Left lung (tissue), 14 donors: ENCODE measurements around the gene ARL13A. TPM values are rescaled to one million over a fixed set of nuclear protein-coding genes. Genes with fewer than 3 reads are reported as not detected.
A peak's percentile ranks its signal among the peaks of the same experiment; 100 is the strongest.

Experiments
- ATAC-seq: fragments of 200-7000 bp; cut with Tn5 transposase; one replicate; pipeline ENCODE4 v1.9.1; 2020; ENCODE audit warnings: moderate library complexity
- DNase-seq, 4 donors: peaks; one replicate each; pipeline ENCODE4 v3.0.0-alpha.2; 2013 to 2020
- H3K27ac ChIP-seq, 2 donors: fragments of 200-600 bp; sonication (generic) in 1 of 2; one replicate each; pipeline versions ENCODE4 v1.5.0 to v1.8.0; 2020 to 2021
- H3K27me3 ChIP-seq, 2 donors: fragments of 200-600 bp; sonication (generic) in 1 of 2; one replicate each; pipeline versions ENCODE4 v1.5.0 to v1.8.0; 2020 to 2021
- H3K36me3 ChIP-seq, 2 donors: fragments of 200-600 bp; sonication (generic) in 1 of 2; one replicate each; pipeline versions ENCODE4 v1.5.0 to v1.8.0; 2020 to 2021
- H3K4me1 ChIP-seq, 2 donors: fragments of 200-600 bp; one replicate each; pipeline ENCODE4 v1.8.0; 2021
- H3K4me3 ChIP-seq, 2 donors: fragments of 200-600 bp; sonication (generic) in 1 of 2; one replicate each; pipeline versions ENCODE4 v1.5.0 to v1.8.0; 2020 to 2021; ENCODE audit warnings: mild to moderate bottlenecking in 1 of 2
- H3K9me3 ChIP-seq, 2 donors: fragments of 200-600 bp; sonication (generic) in 1 of 2; one replicate each; pipeline versions ENCODE4 v1.5.0 to v1.8.0; 2020 to 2021
- intact Hi-C, 2 donors: fragments of 100-400 bp; cut with DNase I; formaldehyde crosslinking; loops; one replicate each; pipeline versions ENCODE4 v1.11.2 to v1.14.2; 2022
- long read RNA-seq, 12 donors: library from polyadenylated mRNA in 2 of 12; unstranded in 2 of 12; transcript quantifications; one replicate each; pipeline ENCODE4 v2.0.0 and lab custom pipeline, GENCODE V29; 2019 to 2026
- polyA plus RNA-seq, 6 donors: library from polyadenylated mRNA; unstranded; fragments of 120-200 nt; gene quantifications; one replicate each; pipeline ENCODE4 v1.2.1, GENCODE V29; 2013; ENCODE audit not compliant: insufficient read length in 6 of 6
- total RNA-seq, 2 donors: library from RNA; stranded (reverse); fragmentation: NEBNext Ultra II Directional; extraction: Animal tissue kit (Norgen Biotek cat#: 25700); gene quantifications; one replicate each; pipeline ENCODE4 v1.2.1, GENCODE V29; 2021
- TF ChIP-seq, protein P1 (sequence below), 2 donors: fragments of 200-600 bp; sonication (generic) in 1 of 2; IDR thresholded peaks; one replicate each; pipeline versions ENCODE4 v1.5.0 to v1.8.0; 2021; ENCODE audit warnings: antibody characterized with exemption in 2 of 2
- donor health status: DM: no; HTN: yes; CAD: no.
- donor health status: DM: no; HTN: no; CAD: no.

ARL13A gene
- not detected for total RNA-seq
- polyA plus RNA-seq = 1 to 10 TPM in 1 of 6 donors, under 1 TPM in 5; 0.35 to 1.2 (median 0.58) TPM
- long read RNA-seq, donor 1 = 0 reads
- long read RNA-seq, donor 2 = 0 reads
- long read RNA-seq, donor 3 = 0 reads
- long read RNA-seq, donor 4 = 0 reads
- long read RNA-seq, donor 5 = 0 reads
- long read RNA-seq, donor 6 = 0 reads
- long read RNA-seq, donor 7 = 0 reads
- long read RNA-seq, donor 8 = 0 reads
- long read RNA-seq, donor 9 = 0 reads
- long read RNA-seq, donor 10 = 0 reads
- long read RNA-seq, donor 11 = 0 reads
- long read RNA-seq, donor 12, partial matches to known transcripts = 7 of 7 reads
- long read RNA-seq, donor 12, other reads (novel, unspliced or antisense) = 0 of 7 reads

DNA sequence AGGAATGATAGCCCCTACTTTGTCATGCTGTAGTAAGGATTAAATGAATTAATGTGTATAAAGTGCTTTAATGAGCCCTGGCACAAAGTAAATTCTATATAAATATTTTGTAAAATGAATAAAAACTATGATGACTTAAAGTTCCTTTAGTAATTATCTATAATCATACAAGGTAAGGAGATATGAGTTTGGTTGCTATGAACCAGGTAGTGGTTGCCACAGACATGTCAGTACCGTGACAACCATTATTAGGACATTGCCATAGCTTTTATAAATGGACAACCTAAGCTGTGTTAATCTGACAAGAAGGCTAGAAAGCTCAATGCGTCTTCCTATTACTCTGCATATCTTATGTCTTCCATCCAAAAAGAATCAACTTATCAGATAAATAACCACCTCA lies at the start of gene ARL13A:
ARL13A (plus strand) TSS at position 301 of the 400 bp plus-strand sequence. CDS start 3,982 bp downstream, outside the sequence.
- intact Hi-C loops = no loop called here
- Histone ChIP-seq H3K4me1 (no peaks in the 10 kb centered on the region), H3K9me3 (no peaks in the 10 kb centered on the region), H3K27ac (no peak within 1 kb of the TSS), H3K27me3 (no peaks in the 10 kb centered on the region), H3K36me3 (no peaks in the 10 kb centered on the region), H3K4me3 (no peak within 1 kb of the TSS)
- TF ChIP-seq, protein P1, sequence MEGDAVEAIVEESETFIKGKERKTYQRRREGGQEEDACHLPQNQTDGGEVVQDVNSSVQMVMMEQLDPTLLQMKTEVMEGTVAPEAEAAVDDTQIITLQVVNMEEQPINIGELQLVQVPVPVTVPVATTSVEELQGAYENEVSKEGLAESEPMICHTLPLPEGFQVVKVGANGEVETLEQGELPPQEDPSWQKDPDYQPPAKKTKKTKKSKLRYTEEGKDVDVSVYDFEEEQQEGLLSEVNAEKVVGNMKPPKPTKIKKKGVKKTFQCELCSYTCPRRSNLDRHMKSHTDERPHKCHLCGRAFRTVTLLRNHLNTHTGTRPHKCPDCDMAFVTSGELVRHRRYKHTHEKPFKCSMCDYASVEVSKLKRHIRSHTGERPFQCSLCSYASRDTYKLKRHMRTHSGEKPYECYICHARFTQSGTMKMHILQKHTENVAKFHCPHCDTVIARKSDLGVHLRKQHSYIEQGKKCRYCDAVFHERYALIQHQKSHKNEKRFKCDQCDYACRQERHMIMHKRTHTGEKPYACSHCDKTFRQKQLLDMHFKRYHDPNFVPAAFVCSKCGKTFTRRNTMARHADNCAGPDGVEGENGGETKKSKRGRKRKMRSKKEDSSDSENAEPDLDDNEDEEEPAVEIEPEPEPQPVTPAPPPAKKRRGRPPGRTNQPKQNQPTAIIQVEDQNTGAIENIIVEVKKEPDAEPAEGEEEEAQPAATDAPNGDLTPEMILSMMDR (IDR thresholded peaks at IDR 0.05) = no peak
- ATAC-seq (no peak), DNase-seq (no peak)

DNA sequence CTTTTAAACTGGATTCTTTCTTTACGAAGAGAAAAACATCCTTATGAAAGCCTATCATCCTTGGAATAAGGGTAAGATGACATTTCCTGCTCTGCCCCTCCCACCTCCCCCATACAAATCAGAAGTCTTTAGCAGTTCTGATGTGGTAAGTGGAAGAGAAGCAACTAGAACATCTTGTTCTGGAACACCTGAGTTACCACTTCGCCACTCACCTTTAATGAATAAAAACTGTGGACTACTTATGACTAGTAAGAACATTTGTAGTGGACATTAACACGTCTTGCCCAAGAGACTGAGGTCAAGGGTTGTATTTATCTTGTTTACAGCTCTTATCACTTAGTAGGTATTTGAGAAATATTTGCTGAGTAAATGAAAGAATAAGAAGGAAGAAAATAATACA lies 45.1 kb upstream of the ARL13A start:
- intact Hi-C loops = no loop called here
- Histone ChIP-seq H3K9me3 (no peaks in the 10 kb centered on the region), H3K4me1 (no peaks in the 10 kb centered on the region), H3K27me3 (peaks cover 0 to 16% of the 10 kb centered on the region in 2 donors), H3K27ac (no peak overlapping the region), H3K4me3 (no peak overlapping the region), H3K36me3 (no peaks in the 10 kb centered on the region)
- TF ChIP-seq, protein P1 (IDR thresholded peaks at IDR 0.05) = no peak
- ATAC-seq (peak; percentile 24), DNase-seq (no peak)

DNA sequence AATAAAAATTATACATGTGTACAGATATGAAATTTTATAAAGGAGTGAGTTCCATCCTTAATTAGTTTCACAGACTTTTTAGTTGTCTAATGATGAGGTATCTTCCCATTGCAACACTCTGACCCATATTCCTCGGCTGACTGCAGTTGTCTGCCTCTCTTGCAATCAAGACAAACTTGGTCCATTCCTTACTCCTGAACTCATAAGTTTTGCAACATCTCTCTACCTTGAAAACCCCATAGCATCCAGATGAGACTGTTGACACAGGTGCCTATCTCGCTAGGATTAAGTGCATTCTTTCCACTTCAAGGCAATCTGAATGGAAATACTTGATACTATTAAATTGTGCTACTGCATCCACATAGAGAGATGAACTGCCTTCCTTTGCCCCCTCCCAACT lies 43.1 kb upstream of the ARL13A start:
- intact Hi-C loops = no loop called here
- Histone ChIP-seq H3K4me1 (no peaks in the 10 kb centered on the region), H3K27ac (no peak overlapping the region), H3K27me3 (peaks cover 0 to 23% of the 10 kb centered on the region in 2 donors), H3K4me3 (peak overlapping the region in 1 of 2 donors; percentile 36), H3K36me3 (no peaks in the 10 kb centered on the region), H3K9me3 (no peaks in the 10 kb centered on the region)
- ATAC-seq = no peak
- TF ChIP-seq, protein P1 (IDR thresholded peaks at IDR 0.05) = no peak
- no peak for DNase-seq

DNA sequence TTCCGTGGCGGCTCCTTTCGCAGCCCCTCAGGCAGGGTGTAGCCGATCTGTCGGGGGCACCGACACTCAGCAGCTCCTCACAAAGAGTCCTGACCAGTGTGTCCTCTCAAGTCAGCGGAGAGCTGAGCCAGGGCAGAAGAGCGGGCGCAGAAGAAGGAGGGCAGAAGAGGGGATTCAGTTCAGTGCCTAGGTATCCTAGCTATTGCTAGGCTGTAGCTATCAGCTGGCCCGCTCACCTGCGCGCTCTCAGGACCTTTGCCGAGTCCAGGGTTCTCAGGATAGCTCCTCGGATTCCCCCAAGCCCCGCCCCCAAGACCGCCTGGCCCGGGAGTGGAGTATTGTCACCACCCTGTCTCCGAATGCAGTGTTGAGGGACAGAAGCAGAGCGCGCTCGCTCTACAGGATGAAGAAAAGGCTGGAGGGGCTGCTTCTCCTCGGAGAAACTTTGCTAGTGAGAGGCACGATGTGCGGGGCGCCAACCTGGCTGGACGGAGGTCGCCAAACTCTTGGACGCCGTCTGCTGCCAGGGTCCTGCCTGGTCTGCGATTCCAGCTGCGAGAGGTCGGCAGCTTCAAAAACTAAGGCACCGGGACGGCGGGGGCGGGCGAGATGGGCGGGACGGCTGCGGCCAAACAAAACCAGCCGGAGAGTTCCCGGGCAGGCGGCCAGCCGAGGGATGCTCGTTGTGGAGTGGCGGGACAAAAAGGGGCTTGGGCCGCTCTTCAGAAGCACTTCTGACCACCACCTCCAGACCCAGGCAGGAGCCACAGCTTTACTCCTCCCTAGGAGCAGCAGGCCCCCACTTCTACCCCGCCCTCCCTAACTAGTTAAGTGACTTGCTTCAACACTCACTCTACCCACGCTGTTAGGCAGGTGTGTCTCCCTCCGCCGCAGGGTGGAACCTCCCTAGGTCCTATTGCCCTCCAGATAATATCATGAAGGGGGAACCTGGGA lies 40.6 kb upstream of the ARL13A start, which contains the start of gene XKRX:
XKRX (minus strand) TSS at position 258 of the 954 bp plus-strand sequence. CDS start 613 bp downstream, outside the sequence.
- Histone ChIP-seq H3K4me3 (peak within 1 kb of the TSS; percentile 11 to 36), H3K27ac (peak within 1 kb of the TSS in 1 of 2 donors; percentile 41), H3K9me3 (no peaks in the 10 kb centered on the region), H3K36me3 (no peaks in the 10 kb centered on the region), H3K4me1 (no peaks in the 10 kb centered on the region), H3K27me3 (peaks cover 0 to 23% of the 10 kb centered on the region in 2 donors)
- DNase-seq (peak; percentile 28 to 82 (median 58)), ATAC-seq (peak; percentile 89)
- intact Hi-C loops = no loop called here
- TF ChIP-seq, protein P1 (IDR thresholded peaks at IDR 0.05) = no peak
